PC-3 (cell line): ENCODE measurements around the gene HBD. TPM values are rescaled to one million over a fixed set of nuclear protein-coding genes. Genes with fewer than 3 reads are reported as not detected.

ENCODE experiments used
- ATAC-seq: fragments of 200-7000 bp; cut with Tn5 transposase; 2 replicates; pipeline ENCODE4 v1.9.1; 2020; ENCODE audit warnings: mild to moderate bottlenecking, moderate library complexity
- BruUV-seq: library from RNA; stranded (reverse); fragments of 400-500 nt; replicated peaks from 2 replicates; lab custom pipeline; 2021; lab: Mats Ljungman, UMichigan
- CTCF ChIA-PET: fragments of 300-600 bp; sonication (Branson Sonifier 250); formaldehyde crosslinking; loops from one replicate; lab custom pipeline; 2022; ENCODE audit warnings: antibody characterized with exemption; lab: Charles Lee
- POLR2A ChIA-PET: fragments of 300-600 bp; sonication (Branson Sonifier 250); formaldehyde crosslinking; loops from one replicate; lab custom pipeline; 2022; ENCODE audit warnings: antibody characterized with exemption; ENCODE audit not compliant: unreplicated experiment; lab: Charles Lee
- DNase-seq: peaks from one replicate; pipeline ENCODE4 v3.0.0-alpha.2; 2015
- H2AFZ ChIP-seq: fragments of 300-600 bp; sonication (generic); 2 replicates; pipeline ENCODE4 v1.6.0; 2016; ENCODE audit warnings: antibody characterized with exemption, low read length
- H3F3A ChIP-seq: fragments of 300-600 bp; sonication (generic); one replicate; pipeline ENCODE4 v1.6.0; 2017; ENCODE audit warnings: antibody characterized with exemption, low read length, control low read depth, mild to moderate bottlenecking; ENCODE audit not compliant: unreplicated experiment
- H3K27ac ChIP-seq: fragments of 300-600 bp; sonication (generic); 2 replicates; pipeline ENCODE4 v1.5.1; 2016; ENCODE audit warnings: mild to moderate bottlenecking, low read length
- H3K27me3 ChIP-seq: fragments of 300-600 bp; sonication (generic); 2 replicates; pipeline ENCODE4 v1.6.1; 2016; ENCODE audit warnings: low read length, mixed read lengths
- H3K36me3 ChIP-seq: fragments of 300-600 bp; sonication (generic); 2 replicates; pipeline ENCODE4 v1.6.1; 2016; ENCODE audit warnings: low read depth, mixed run types, low read length, mixed read lengths
- H3K4me1 ChIP-seq: fragments of 300-600 bp; sonication (generic); 2 replicates; pipeline ENCODE4 v1.5.1; 2016; ENCODE audit warnings: low read length; ENCODE audit not compliant: insufficient read depth
- H3K4me2 ChIP-seq: fragments of 300-600 bp; sonication (generic); 2 replicates; pipeline ENCODE4 v1.6.0; 2016; ENCODE audit warnings: low read length
- H3K4me3 ChIP-seq: fragments of 300-600 bp; sonication (generic); 2 replicates; pipeline ENCODE4 v1.5.1; 2016; ENCODE audit warnings: mild to moderate bottlenecking, low read length, mixed read lengths
- H3K79me2 ChIP-seq: fragments of 300-600 bp; sonication (generic); 2 replicates; pipeline ENCODE4 v1.6.1; 2017; ENCODE audit warnings: low read length, mixed read lengths
- H3K9ac ChIP-seq: fragments of 300-600 bp; sonication (generic); 2 replicates; pipeline ENCODE4 v1.6.0; 2016; ENCODE audit warnings: mild to moderate bottlenecking, low read length
- H3K9me2 ChIP-seq: fragments of 300-600 bp; sonication (generic); replicated peaks from 2 replicates; pipeline ENCODE4 v1.6.1; 2016; ENCODE audit warnings: mixed run types, low read length, mixed read lengths
- H3K9me3 ChIP-seq: fragments of 300-600 bp; sonication (generic); 2 replicates; pipeline ENCODE4 v1.6.1; 2016; ENCODE audit warnings: low read length, mixed read lengths
- H4K20me1 ChIP-seq: fragments of 300-600 bp; sonication (generic); 2 replicates; pipeline ENCODE4 v1.6.1; 2016; ENCODE audit warnings: low read length, mixed read lengths
- CTCF ChIP-seq: fragments of 300-600 bp; sonication (generic); conservative IDR thresholded peaks from 2 replicates; pipeline ENCODE4 v1.5.1; 2017; ENCODE audit warnings: antibody characterized with exemption, low read depth, mild to moderate bottlenecking, low read length
- EZH2 ChIP-seq: fragments of 300-600 bp; sonication (generic); IDR thresholded peaks from one replicate; pipeline ENCODE4 v1.6.1; 2017; ENCODE audit warnings: antibody characterized with exemption, mild to moderate bottlenecking, low read length; ENCODE audit not compliant: unreplicated experiment
- EZH2phosphoT487 ChIP-seq: fragments of 300-600 bp; sonication (generic); IDR thresholded peaks from 2 replicates; pipeline ENCODE4 v1.6.1; 2018; ENCODE audit warnings: mild to moderate bottlenecking, antibody characterized with exemption, low read length, borderline replicate concordance
- intact Hi-C: fragments of 100-400 bp; cut with micrococcal nuclease; formaldehyde crosslinking; loops from 2 replicates; pipeline ENCODE4 v1.9.0; 2023
- total RNA-seq: library from RNA; depleted of rRNA; stranded (reverse); fragments of >200 nt; gene quantifications from 2 replicates; pipeline ENCODE4 v1.2.3, GENCODE V29; 2014

The HBD gene
- total RNA-seq, 1 experiment from 2014 or later, result not detected

GRCh38 chr11:5200582-5200981 is 33.7 kb downstream of the HBD start, which contains the start of gene OR51V1:
Gene OR51V1, minus strand, starts transcription at chr11:5200682. Its CDS starts 0 bp downstream, at chr11:5200682.
- no peaks in the 10 kb centered on the region for H3K9me3 ChIP-seq
- CTCF ChIA-PET, result no interaction called here
- no peaks in the 10 kb centered on the region for H4K20me1 ChIP-seq
- no TSS peak for BruUV-seq
- no peaks in the 10 kb centered on the region for H3K36me3 ChIP-seq
- no peak within 1 kb of the TSS for H3K27ac ChIP-seq
- intact Hi-C loops, result loop anchor here (10.0 kb wide), 1 partner anchor 604 kb away; the partner anchor contains the start of gene OR52N2
- no peak within 1 kb of the TSS for H3K4me2 ChIP-seq
- H2AFZ ChIP-seq, result no peak within 1 kb of the TSS
- no peak within 1 kb of the TSS for H3K9ac ChIP-seq
- DNase-seq, result no peak
- H3K27me3 ChIP-seq, result no peaks in the 10 kb centered on the region
- POLR2A ChIA-PET, result no interaction called here
- H3K9me2 ChIP-seq, result no peaks in the 10 kb centered on the region
- ATAC-seq, result no peak
- no peaks in the 10 kb centered on the region for H3F3A ChIP-seq
- no peaks in the 10 kb centered on the region for H3K79me2 ChIP-seq
- no peak within 1 kb of the TSS for H3K4me3 ChIP-seq
- no peaks in the 10 kb centered on the region for H3K4me1 ChIP-seq
- no peak for TF ChIP-seq EZH2phosphoT487
- TF ChIP-seq EZH2, result no peak
- TF ChIP-seq CTCF, result no peak

DNA sequence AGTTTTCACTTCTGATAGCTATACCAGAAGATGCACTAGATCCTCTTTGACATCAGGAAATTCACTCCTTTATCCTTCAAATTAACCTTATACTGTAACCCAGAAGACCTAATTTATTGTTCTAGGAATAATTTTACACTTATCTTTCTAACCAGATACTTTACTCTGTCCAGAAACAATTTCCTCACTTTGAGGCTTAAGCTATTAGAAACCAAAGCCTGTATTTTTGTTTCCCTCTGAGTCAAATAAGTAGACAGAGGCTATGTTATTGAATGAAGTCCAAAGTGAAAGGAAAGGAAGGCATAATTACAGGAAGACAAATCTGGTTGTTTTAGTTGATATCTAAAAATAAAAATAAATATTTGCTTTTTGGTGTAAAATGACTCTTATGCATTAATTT is 36.0 kb downstream of the HBD start:
- CTCF ChIA-PET, result no interaction called here
- no peaks in the 10 kb centered on the region for H3K9me3 ChIP-seq
- H3K9ac ChIP-seq, result no peak overlapping the region
- H3K4me3 ChIP-seq, result no peak overlapping the region
- H3K4me1 ChIP-seq, result no peaks in the 10 kb centered on the region
- no peaks in the 10 kb centered on the region for H3K27me3 ChIP-seq
- TF ChIP-seq EZH2phosphoT487 (no peak), CTCF (no peak), EZH2 (no peak)
- H3K4me2 ChIP-seq, result no peak overlapping the region
- DNase-seq (no peak), ATAC-seq (no peak)
- no peaks in the 10 kb centered on the region for H3K36me3 ChIP-seq
- intact Hi-C loops, result no loop called here
- H4K20me1 ChIP-seq, result no peaks in the 10 kb centered on the region
- BruUV-seq, result no TSS peak
- POLR2A ChIA-PET, result no interaction called here
- no peak overlapping the region for H3K27ac ChIP-seq
- H3K9me2 ChIP-seq, result no peaks in the 10 kb centered on the region
- H3K79me2 ChIP-seq, result no peaks in the 10 kb centered on the region
- H2AFZ ChIP-seq, result no peak overlapping the region
- H3F3A ChIP-seq, result no peaks in the 10 kb centered on the region

- intact Hi-C loops, result no loop called here
- ATAC-seq (no peak), DNase-seq (no peak)
- H3K36me3 ChIP-seq, result no peaks in the 10 kb centered on the region
- no peaks in the 10 kb centered on the region for H3K27me3 ChIP-seq
- H3K9me2 ChIP-seq, result no peaks in the 10 kb centered on the region
- no peak overlapping the region for H3K4me2 ChIP-seq
- H3K4me3 ChIP-seq, result no peak overlapping the region
- H3K79me2 ChIP-seq, result no peaks in the 10 kb centered on the region
- TF ChIP-seq EZH2phosphoT487, result no peak
- TF ChIP-seq EZH2, result no peak
- no peak for TF ChIP-seq CTCF
- H4K20me1 ChIP-seq, result no peaks in the 10 kb centered on the region
- H2AFZ ChIP-seq, result no peak overlapping the region
- ChIA-PET POLR2A (no interaction called here), CTCF (no interaction called here)
- H3K9ac ChIP-seq, result no peak overlapping the region
- H3K4me1 ChIP-seq, result no peaks in the 10 kb centered on the region
- H3K9me3 ChIP-seq, result no peaks in the 10 kb centered on the region
- H3K27ac ChIP-seq, result no peak overlapping the region
- no TSS peak for BruUV-seq
- no peaks in the 10 kb centered on the region for H3F3A ChIP-seq
Observed at GRCh38 chr11:5197536-5197935, 36.7 kb downstream of the HBD start.
